ENCODE data around the gene PSMB1.

GRCh38 chr6:170487707-170488329 lies 65.3 kb downstream of the PSMB1 start:
- no peak for TF ChIP-seq POLR2AphosphoS5 (IDR thresholded peaks at IDR 0.05)
- TF ChIP-seq, protein P1, sequence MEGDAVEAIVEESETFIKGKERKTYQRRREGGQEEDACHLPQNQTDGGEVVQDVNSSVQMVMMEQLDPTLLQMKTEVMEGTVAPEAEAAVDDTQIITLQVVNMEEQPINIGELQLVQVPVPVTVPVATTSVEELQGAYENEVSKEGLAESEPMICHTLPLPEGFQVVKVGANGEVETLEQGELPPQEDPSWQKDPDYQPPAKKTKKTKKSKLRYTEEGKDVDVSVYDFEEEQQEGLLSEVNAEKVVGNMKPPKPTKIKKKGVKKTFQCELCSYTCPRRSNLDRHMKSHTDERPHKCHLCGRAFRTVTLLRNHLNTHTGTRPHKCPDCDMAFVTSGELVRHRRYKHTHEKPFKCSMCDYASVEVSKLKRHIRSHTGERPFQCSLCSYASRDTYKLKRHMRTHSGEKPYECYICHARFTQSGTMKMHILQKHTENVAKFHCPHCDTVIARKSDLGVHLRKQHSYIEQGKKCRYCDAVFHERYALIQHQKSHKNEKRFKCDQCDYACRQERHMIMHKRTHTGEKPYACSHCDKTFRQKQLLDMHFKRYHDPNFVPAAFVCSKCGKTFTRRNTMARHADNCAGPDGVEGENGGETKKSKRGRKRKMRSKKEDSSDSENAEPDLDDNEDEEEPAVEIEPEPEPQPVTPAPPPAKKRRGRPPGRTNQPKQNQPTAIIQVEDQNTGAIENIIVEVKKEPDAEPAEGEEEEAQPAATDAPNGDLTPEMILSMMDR (IDR thresholded peaks at IDR 0.05) = no peak
- TF ChIP-seq POLR2A (IDR thresholded peaks at IDR 0.05) = no peak
- TF ChIP-seq EP300 (IDR thresholded peaks at IDR 0.05) = no peak
